NCI-H187 treated with DMSO at 0.1 percent for 48 hours (cell line): ENCODE results near the gene SVIL.
"Not testable (repeated sequence)": the region's sequence is repeated elsewhere in the genome, so short reads cannot be mapped to it uniquely, and the experiment has no call there.

Source experiments
- DNase-seq: peaks from one replicate; lab custom pipeline; 2025; lab: John Stamatoyannopoulos, UW

Gene SVIL

GRCh38 chr10:29648983-29649268 is 14.2 kb upstream of the SVIL start:
- DNase-seq: no peak

DNA sequence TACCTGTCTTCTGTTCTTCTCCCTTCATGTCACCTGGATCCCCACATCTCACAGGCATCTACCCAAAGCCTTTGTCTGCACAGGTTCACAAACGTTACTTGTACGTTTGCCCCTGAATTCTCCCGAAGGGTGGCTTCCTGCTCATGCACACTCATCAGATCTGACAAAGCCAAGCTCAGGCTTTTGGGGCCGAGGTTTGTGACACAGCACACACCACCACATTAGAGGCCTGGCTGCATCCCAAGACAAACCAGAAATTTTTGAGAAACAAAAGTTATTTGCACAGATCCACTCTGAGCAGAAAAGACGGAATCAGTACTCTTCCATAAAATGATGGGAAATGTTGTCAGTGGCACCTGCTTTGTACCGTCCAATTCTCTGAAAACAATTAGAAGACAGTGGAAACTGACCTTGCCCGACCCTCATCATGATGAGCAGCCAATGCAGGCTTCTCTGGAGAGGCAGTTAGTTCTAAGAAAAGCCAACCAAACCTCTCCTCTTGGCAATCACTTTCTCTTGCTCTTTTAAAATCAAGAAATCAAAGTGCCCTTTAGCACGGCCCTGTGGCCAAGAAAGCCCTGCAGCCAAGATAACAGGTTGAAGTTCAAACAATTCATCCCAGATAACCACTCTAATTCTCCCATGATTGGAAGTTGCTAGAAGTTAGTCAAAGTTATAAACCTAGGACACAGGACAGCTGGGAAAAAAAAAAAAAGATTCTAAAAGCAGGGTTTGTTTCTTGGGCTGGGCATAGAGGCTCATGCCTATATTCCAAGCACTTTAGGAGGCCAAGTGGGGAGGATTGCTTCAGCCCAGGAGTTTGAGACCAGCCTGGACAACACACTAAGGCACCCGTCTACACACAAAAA is 13.6 kb upstream of the SVIL start:
- DNase-seq: no peak

DNA sequence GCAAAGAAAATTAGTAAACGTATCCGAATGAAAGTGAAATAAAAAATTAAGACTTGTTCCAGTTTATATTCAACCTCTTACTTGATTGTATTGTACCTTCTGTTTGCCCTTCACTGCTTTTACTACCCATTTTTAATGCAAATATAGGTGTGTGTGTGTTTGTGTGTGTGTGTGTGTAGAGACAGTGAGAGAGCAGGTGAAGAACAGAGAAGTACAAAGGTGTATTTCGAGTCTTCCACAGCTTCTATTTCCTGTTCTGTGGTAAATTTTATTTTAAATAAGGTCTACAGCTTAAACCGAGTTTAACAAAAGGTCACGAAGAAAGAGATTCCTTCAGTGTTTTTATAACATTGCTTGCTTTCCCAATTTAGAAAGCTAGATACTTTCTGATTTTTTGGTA is 12.7 kb upstream of the SVIL start:
- DNase-seq: no peak

DNA sequence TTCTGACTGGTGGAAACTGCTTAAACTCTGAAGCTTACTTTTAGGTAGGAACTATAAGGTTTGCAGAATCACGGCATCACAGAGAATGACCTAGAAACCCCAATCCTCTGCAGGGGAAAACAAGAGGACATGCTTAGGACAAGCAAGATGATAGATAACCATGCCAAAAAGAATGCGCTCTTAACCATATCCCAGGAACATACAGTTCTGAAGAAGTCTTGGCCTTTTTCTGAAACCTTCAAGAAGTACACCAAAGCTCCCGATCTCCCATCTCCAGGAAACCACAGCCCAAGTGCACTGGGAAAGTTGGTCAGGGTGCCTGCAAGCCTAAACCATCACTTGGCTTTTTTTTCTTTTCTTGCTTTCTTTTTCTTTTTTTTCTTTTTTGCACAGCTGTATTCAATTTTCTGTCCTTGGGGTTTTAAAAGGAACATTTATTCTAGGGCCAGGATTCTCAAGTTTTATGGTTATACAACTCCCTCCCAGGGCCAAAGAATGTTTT is 12.2 kb upstream of the SVIL start:
- DNase-seq: no peak

DNA sequence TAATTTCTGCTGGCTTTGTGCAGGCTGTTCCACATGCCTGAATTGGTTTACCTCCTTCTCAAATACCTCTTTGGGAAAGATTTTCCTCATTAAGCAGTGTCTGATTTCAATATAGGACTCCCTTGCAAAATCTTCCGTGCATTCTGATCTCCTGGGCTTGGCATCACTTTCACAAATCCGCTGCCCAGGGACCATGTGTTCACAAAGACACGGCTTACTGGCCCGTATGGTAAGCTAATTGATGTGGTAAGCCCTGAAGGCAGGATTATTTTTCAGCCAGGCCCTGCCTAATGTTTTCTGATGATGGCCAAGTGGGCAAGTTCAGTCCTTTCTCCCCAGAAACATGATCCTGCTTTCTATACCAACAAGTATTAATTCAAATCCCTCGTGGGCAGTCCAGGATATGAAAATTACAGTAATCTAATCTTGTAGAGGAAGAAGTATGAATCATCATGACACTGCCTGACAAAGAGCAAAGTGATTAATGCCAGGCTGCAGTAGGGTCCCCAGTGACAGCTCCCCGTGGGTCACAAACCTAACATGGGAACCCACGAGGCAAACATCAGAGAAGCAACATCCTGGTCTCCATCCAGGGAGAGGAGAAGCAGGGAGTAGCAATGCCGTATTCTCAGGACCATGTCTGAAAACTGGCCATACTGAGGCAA is 11.6 kb upstream of the SVIL start:
- DNase-seq: no peak

- no peak for DNase-seq
These were observed 9.2 kb upstream of the SVIL start for GRCh38 chr10:29643771-29644501.

DNA sequence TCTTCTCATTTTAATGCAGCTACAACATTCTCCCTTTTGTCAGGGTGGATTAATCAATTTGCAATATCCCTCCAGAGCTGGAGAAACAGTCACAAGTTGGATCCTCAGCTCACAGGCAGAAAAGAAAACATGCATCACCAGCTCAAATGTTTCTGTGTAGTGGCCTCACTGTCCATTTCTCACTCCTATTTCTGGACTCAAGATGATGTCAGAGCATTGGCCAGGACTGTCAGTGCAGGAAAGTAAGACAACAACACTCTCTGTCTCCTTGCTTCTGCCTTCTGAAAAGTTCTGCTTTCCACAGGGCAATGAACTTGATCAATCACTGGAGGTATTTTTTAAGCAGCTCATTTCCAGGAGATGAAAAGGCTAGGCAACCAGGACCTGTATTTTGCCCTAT is 8.2 kb upstream of the SVIL start:
- DNase-seq: no peak

GRCh38 chr10:29637537-29637936 is 2.8 kb upstream of the SVIL start:
- DNase-seq: no peak

GRCh38 chr10:29636178-29636577 is 1.4 kb upstream of the SVIL start:
- no peak for DNase-seq

GRCh38 chr10:29635711-29636144 is 957 bp upstream of the SVIL start:
- DNase-seq: no peak

GRCh38 chr10:29634105-29634504 is 666 bp downstream of the SVIL start:
- DNase-seq: no peak

- no peak for DNase-seq
These were observed 3.8 kb downstream of the SVIL start for GRCh38 chr10:29631049-29631339.

DNA sequence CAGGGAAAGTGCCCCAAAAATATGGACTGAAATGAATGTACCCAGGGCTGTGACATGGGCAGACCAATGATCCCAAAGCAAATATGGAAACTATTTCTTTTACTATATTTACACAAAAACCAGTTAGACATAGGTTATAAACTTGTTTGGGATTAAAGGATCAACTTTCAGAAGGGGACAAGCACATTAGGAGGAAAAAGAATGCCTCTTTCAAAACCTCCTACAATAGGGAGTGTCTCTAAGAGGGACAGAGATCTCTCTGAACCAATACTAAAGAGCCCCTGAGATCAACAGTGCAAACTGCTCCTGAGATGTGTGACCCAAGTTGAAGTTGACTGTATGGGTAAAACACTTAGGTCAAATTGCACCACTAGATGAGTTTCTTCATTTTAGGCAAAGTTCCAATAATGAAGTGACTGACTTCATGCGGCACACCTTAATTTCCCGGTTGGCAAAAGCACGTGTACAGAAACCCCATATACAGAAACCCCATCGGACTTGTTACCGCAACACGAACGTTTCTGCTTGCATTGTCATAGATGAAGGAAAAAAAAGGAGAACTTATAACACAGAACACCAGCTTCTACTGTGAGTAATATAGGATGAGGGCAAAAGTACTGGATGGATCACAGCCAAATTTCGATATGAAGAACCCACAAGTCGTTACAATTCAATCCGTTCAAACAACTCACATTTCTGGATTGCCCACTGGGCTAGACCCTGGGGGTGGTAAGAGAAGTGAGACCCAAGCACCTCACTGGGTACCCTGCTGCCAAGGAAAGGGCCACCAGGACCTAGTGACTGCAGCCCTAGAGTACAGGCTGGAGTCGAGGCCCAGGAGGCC is 4.3 kb downstream of the SVIL start:
- DNase-seq: no peak

GRCh38 chr10:29628912-29629526 is 5.8 kb downstream of the SVIL start:
- no peak for DNase-seq

DNA sequence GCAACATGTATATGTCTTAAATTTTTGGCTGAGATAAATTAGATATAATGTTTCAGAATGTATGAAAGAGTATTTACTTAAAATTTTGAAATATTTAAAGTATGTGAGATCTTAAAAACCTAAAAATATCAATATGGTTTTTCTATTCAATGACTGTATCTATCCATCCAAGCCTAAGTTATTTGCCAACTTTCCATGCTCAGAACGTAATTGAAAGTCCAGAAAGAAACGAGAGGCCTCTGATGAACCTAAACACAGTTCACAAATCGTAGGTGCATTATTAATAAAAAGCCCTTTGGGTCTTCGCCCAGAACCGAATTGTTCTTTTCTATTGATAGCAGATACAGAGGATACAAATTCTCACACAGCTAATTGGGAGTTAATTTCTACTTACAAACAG is 6.5 kb downstream of the SVIL start:
- DNase-seq: no peak

DNA sequence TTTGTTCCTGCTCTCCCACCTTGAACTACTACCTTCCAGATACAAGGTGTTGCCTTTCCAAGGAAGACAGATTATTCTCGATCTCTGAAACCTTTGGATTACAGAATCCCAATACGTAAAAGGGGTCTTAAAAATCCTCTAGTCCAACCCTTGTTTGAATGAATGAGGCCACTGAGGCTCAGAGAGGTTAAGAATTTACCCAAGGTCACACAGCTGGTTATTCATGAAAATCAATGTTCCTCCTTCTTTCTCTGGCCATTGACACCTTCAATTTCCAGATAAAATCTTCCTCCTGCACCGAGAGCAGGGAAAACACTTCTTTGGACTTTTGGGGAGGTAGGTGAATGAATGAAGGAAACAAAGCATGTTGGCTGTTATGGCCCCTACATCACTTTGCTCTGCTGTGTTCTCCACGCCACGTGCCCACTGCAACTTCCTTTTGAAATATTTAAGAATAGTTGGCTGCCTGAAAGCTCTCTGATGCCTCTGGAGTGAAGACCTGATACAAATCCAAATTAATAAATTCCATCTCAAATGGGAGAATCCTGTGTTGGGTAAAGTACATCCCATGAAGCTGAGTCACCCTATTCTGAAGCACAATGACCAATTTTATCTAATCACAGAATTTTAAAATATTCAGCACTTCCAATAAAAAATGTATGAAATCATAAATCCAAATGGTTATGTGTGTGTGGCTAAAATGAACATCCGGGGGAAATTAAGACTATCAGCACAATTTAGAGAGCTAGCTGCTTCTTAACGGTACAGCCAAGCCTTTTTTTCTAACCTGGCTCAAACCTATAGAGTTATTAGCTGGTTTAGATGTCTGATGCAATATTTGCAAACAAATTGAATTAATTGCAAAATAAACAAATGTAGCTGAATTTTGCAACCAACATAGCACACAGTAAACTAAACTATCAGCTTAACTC is 7.3 kb downstream of the SVIL start:
- no peak for DNase-seq

DNA sequence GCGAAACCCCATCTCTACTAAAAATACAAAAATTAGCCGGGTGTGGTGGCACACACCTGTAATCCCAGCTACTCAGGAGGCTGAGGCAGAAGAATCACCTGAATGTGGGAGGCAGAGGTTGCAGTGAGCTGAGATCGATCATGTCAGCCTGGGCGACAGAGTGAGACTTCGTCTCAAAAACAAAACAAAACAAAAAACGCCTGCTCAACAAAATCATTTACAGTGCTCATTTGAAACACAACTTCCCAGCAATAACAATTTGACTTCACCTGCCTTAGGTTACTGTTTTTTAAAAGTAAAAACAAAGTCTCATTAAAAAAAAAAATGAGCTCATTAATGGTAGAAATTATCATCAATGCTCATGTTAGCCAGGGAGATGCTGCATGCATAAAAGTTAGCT is 10.4 kb downstream of the SVIL start:
- not testable (repeated sequence) for DNase-seq

- no peak for DNase-seq
These were observed 11.0 kb downstream of the SVIL start for GRCh38 chr10:29623797-29624196.

DNA sequence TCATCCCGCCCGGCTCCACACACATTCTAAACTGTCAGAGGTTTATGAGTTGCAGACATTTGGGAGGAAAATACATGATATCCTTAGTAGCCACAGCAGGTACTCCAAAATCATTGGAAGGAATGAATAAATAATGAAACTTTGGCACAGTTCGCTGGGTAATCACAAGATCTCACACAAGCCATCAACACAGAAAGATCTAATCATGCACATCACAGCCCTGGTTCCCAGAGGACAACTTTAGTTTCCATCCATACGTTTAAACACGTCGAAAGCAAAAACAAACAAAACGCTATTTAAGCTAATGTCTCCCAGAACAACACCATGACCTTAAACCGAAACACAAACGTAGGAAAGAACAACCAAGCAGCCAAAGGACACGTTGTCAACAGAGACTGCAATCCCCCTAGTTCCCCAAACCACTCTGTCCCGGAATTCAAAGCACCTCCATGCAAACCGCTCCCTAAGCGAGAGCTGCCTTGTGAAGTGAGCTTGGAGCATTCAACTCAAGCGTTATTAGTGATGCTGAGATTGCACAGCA is 12.3 kb downstream of the SVIL start:
- DNase-seq: no peak

DNA sequence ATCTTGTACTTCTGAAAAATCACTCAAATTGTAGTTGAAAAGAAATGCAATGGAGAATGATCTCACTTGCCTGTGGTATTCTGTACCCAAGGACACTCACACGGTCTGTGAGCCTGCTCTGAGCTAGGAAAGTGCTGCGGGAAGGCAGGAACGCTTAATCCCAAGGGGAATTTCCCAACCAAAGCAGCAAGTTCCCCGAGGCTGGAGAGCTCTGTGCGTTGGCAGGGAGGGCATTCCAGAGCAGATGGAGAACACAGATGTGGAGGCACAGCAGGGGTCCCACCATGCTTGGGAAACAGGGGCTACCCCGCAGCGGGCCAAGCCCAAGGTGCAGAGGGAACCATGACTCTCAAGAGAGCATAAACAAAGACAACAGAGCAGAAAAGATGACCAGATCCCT is 13.6 kb downstream of the SVIL start:
- no peak for DNase-seq
